Left lung (tissue), 10 donors: ENCODE measurements around the gene ADGRB2. TPM values are rescaled to one million over a fixed set of nuclear protein-coding genes. Genes with fewer than 3 reads are reported as not detected.

Experiments used
- ATAC-seq: fragments of 200-7000 bp; cut with Tn5 transposase; one replicate; pipeline ENCODE4 v1.9.1; 2020; ENCODE audit warnings: moderate library complexity
- DNase-seq, 4 donors: peaks; one replicate each; pipeline ENCODE4 v3.0.0-alpha.2; 2013 to 2020
- H3K27ac ChIP-seq, 2 donors: fragments of 200-600 bp; sonication (generic) in 1 of 2; one replicate each; pipeline versions ENCODE4 v1.5.0 to v1.8.0; 2020 to 2021
- H3K27me3 ChIP-seq, 2 donors: fragments of 200-600 bp; sonication (generic) in 1 of 2; one replicate each; pipeline versions ENCODE4 v1.5.0 to v1.8.0; 2020 to 2021
- H3K36me3 ChIP-seq, 2 donors: fragments of 200-600 bp; sonication (generic) in 1 of 2; one replicate each; pipeline versions ENCODE4 v1.5.0 to v1.8.0; 2020 to 2021
- H3K4me1 ChIP-seq, 2 donors: fragments of 200-600 bp; one replicate each; pipeline ENCODE4 v1.8.0; 2021
- H3K4me3 ChIP-seq, 2 donors: fragments of 200-600 bp; sonication (generic) in 1 of 2; one replicate each; pipeline versions ENCODE4 v1.5.0 to v1.8.0; 2020 to 2021; ENCODE audit warnings: mild to moderate bottlenecking in 1 of 2
- H3K9me3 ChIP-seq, 2 donors: fragments of 200-600 bp; sonication (generic) in 1 of 2; one replicate each; pipeline versions ENCODE4 v1.5.0 to v1.8.0; 2020 to 2021
- CTCF ChIP-seq, 2 donors: fragments of 200-600 bp; sonication (generic) in 1 of 2; IDR thresholded peaks; one replicate each; pipeline versions ENCODE4 v1.5.0 to v1.8.0; 2021; ENCODE audit warnings: antibody characterized with exemption in 2 of 2
- intact Hi-C, 2 donors: fragments of 100-400 bp; cut with DNase I; formaldehyde crosslinking; loops; one replicate each; pipeline versions ENCODE4 v1.11.2 to v1.14.2; 2022
- polyA plus RNA-seq, 6 donors: library from polyadenylated mRNA; unstranded; fragments of 120-200 nt; gene quantifications; one replicate each; pipeline ENCODE4 v1.2.1, GENCODE V29; 2013; ENCODE audit not compliant: insufficient read length in 6 of 6
- total RNA-seq, 2 donors: library from RNA; stranded (reverse); fragmentation: NEBNext Ultra II Directional; extraction: Animal tissue kit (Norgen Biotek cat#: 25700); gene quantifications; one replicate each; pipeline ENCODE4 v1.2.1, GENCODE V29; 2021
- donor health status: DM: no; HTN: yes; CAD: no.
- donor health status: DM: no; HTN: no; CAD: no.

The ADGRB2 gene
- total and polyA plus RNA-seq, 8 donors: 1.8 to 27.1 (median 16.7) TPM

- H3K9me3 ChIP-seq: no peaks in the 10 kb centered on the region
- DNase-seq (no peak), ATAC-seq (no peak)
- H3K4me3 ChIP-seq: no peak overlapping the region
- intact Hi-C loops: no loop called here
- no peak overlapping the region for H3K27ac ChIP-seq
- no peak for TF ChIP-seq CTCF (IDR thresholded peaks at IDR 0.05)
- no peaks in the 10 kb centered on the region for H3K4me1 ChIP-seq
- no peaks in the 10 kb centered on the region for H3K36me3 ChIP-seq
- H3K27me3 ChIP-seq: peaks cover 0 to 36% of the 10 kb centered on the region in 2 donors
These were observed 74.8 kb downstream of the ADGRB2 start for GRCh38 chr1:31689379-31689778.

DNA sequence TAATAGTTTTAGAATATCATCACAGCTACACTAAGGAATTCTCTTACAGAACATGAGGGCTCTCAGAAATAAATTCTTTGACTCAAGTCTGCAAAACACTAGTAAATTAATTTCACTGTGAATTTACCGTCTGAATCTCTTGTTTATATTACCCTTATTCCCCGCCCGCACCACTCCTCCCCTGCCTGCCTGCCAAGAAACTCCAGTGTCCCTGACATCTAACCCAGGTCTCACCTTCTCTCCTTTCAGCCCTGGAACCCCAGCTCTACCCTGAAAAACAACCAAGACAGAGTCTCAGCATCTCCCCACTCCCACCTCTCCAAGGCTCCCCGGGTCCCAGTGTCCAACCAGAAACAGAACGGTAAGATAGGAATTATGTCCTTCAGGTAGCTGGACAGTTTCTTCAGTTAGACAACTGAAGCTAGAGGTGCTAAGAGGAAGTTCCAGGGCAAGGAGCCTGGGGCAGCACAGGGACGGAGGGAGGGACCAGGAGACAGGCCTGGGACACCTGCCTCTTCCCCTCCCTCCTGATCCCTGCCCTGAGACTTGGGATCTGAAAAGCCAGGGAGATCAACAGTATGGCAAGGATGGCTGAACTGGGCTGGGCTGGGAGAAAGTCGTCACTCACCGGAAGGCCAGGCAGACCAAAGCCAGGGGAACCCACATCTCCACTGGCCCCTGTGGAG lies 75.8 kb downstream of the ADGRB2 start:
- Histone ChIP-seq H3K36me3 (no peaks in the 10 kb centered on the region), H3K27me3 (peaks cover 0 to 42% of the 10 kb centered on the region in 2 donors), H3K9me3 (no peaks in the 10 kb centered on the region), H3K27ac (no peak overlapping the region), H3K4me3 (no peak overlapping the region), H3K4me1 (no peaks in the 10 kb centered on the region)
- ATAC-seq: no peak
- no peak for TF ChIP-seq CTCF (IDR thresholded peaks at IDR 0.05)
- intact Hi-C loops: no loop called here
- no peak for DNase-seq

GRCh38 chr1:31687601-31688000 lies 76.5 kb downstream of the ADGRB2 start:
- no peak for ATAC-seq
- no peaks in the 10 kb centered on the region for H3K36me3 ChIP-seq
- H3K9me3 ChIP-seq: no peaks in the 10 kb centered on the region
- no peak overlapping the region for H3K27ac ChIP-seq
- DNase-seq: no peak
- no peak for TF ChIP-seq CTCF (IDR thresholded peaks at IDR 0.05)
- H3K27me3 ChIP-seq: peaks cover 0 to 39% of the 10 kb centered on the region in 2 donors
- no peak overlapping the region for H3K4me3 ChIP-seq
- intact Hi-C loops: no loop called here
- H3K4me1 ChIP-seq: no peaks in the 10 kb centered on the region

GRCh38 chr1:31685795-31686194 lies 78.3 kb downstream of the ADGRB2 start:
- no peak for TF ChIP-seq CTCF (IDR thresholded peaks at IDR 0.05)
- no peaks in the 10 kb centered on the region for H3K4me1 ChIP-seq
- ATAC-seq (no peak), DNase-seq (no peak)
- no peaks in the 10 kb centered on the region for H3K9me3 ChIP-seq
- H3K4me3 ChIP-seq: no peak overlapping the region
- H3K27me3 ChIP-seq: peaks cover 0 to 29% of the 10 kb centered on the region in 2 donors
- intact Hi-C loops: no loop called here
- no peaks in the 10 kb centered on the region for H3K36me3 ChIP-seq
- no peak overlapping the region for H3K27ac ChIP-seq

GRCh38 chr1:31683997-31684396 lies 80.1 kb downstream of the ADGRB2 start:
- no peak overlapping the region for H3K27ac ChIP-seq
- TF ChIP-seq CTCF (IDR thresholded peaks at IDR 0.05): peak in 1 of 2 donors; percentile 32
- no peaks in the 10 kb centered on the region for H3K36me3 ChIP-seq
- no peak overlapping the region for H3K4me3 ChIP-seq
- H3K27me3 ChIP-seq: peaks cover 0 to 25% of the 10 kb centered on the region in 2 donors
- intact Hi-C loops: no loop called here
- ATAC-seq: peak; percentile 77
- no peak for DNase-seq
- H3K9me3 ChIP-seq: no peaks in the 10 kb centered on the region
- H3K4me1 ChIP-seq: no peaks in the 10 kb centered on the region
